KOPT-K1 (cell line): Measurements from ENCODE around the gene CARS2.

ENCODE experiments used
- H3K27ac ChIP-seq: fragments of 200-600 bp; sonication (generic); 2 replicates; pipeline ENCODE4 v1.5.1; 2016; ENCODE audit warnings: antibody characterized with exemption, mild to moderate bottlenecking, low read depth, low read length; ENCODE audit not compliant: poor library complexity, severe bottlenecking
- H3K36me3 ChIP-seq: fragments of 200-600 bp; sonication (generic); 2 replicates; pipeline ENCODE4 v1.5.1; 2017; ENCODE audit warnings: antibody characterized with exemption, mild to moderate bottlenecking, low read length, moderate library complexity; ENCODE audit not compliant: insufficient read depth
- H3K9me3 ChIP-seq: fragments of 200-600 bp; sonication (generic); 2 replicates; pipeline ENCODE4 v1.5.1; 2017; ENCODE audit warnings: antibody characterized with exemption, low read length, mild to moderate bottlenecking; ENCODE audit not compliant: insufficient read depth, poor library complexity, severe bottlenecking

Gene CARS2

GRCh38 chr13:110644892-110645521 lies 60.9 kb downstream of the CARS2 start:
- H3K36me3 ChIP-seq = peaks cover 96% of the 10 kb centered on the region
- H3K9me3 ChIP-seq = no peaks in the 10 kb centered on the region
- no peak overlapping the region for H3K27ac ChIP-seq

- no peak overlapping the region for H3K27ac ChIP-seq
- no peaks in the 10 kb centered on the region for H3K9me3 ChIP-seq
- H3K36me3 ChIP-seq = peaks cover 96% of the 10 kb centered on the region
Observed at GRCh38 chr13:110643768-110644421, 62.0 kb downstream of the CARS2 start.

GRCh38 chr13:110643324-110643723 lies 62.6 kb downstream of the CARS2 start:
- Histone ChIP-seq H3K9me3 (no peaks in the 10 kb centered on the region), H3K27ac (no peak overlapping the region), H3K36me3 (peaks cover 96% of the 10 kb centered on the region)

- H3K27ac ChIP-seq = no peak overlapping the region
- no peaks in the 10 kb centered on the region for H3K9me3 ChIP-seq
- H3K36me3 ChIP-seq = peaks cover 97% of the 10 kb centered on the region
Observed at GRCh38 chr13:110642291-110642981, 63.5 kb downstream of the CARS2 start.

- H3K9me3 ChIP-seq = no peaks in the 10 kb centered on the region
- peaks cover 97% of the 10 kb centered on the region for H3K36me3 ChIP-seq
- no peak overlapping the region for H3K27ac ChIP-seq
Observed at GRCh38 chr13:110641055-110642015, 64.6 kb downstream of the CARS2 start.

- no peaks in the 10 kb centered on the region for H3K9me3 ChIP-seq
- peaks cover 97% of the 10 kb centered on the region for H3K36me3 ChIP-seq
- H3K27ac ChIP-seq = no peak overlapping the region
Observed at GRCh38 chr13:110640591-110641029, 65.3 kb downstream of the CARS2 start.

- peaks cover 98% of the 10 kb centered on the region for H3K36me3 ChIP-seq
- no peak overlapping the region for H3K27ac ChIP-seq
- H3K9me3 ChIP-seq = no peaks in the 10 kb centered on the region
Observed at GRCh38 chr13:110639935-110640334, 66.0 kb downstream of the CARS2 start.

GRCh38 chr13:110638814-110639806 lies 66.8 kb downstream of the CARS2 start:
- Histone ChIP-seq H3K9me3 (no peaks in the 10 kb centered on the region), H3K27ac (no peak overlapping the region), H3K36me3 (peaks cover 100% of the 10 kb centered on the region)

GRCh38 chr13:110638257-110638656 lies 67.7 kb downstream of the CARS2 start:
- peaks cover 96% of the 10 kb centered on the region for H3K36me3 ChIP-seq
- no peaks in the 10 kb centered on the region for H3K9me3 ChIP-seq
- no peak overlapping the region for H3K27ac ChIP-seq

- H3K9me3 ChIP-seq = no peaks in the 10 kb centered on the region
- peaks cover 91% of the 10 kb centered on the region for H3K36me3 ChIP-seq
- H3K27ac ChIP-seq = no peak overlapping the region
Observed at GRCh38 chr13:110637747-110638146, 68.2 kb downstream of the CARS2 start.

GRCh38 chr13:110637275-110637674 lies 68.6 kb downstream of the CARS2 start:
- Histone ChIP-seq H3K27ac (no peak overlapping the region), H3K9me3 (no peaks in the 10 kb centered on the region), H3K36me3 (peaks cover 86% of the 10 kb centered on the region)

- no peaks in the 10 kb centered on the region for H3K9me3 ChIP-seq
- H3K27ac ChIP-seq = no peak overlapping the region
- peaks cover 81% of the 10 kb centered on the region for H3K36me3 ChIP-seq
Observed at GRCh38 chr13:110636701-110637201, 69.2 kb downstream of the CARS2 start.

GRCh38 chr13:110636053-110636475 lies 69.9 kb downstream of the CARS2 start:
- Histone ChIP-seq H3K9me3 (no peaks in the 10 kb centered on the region), H3K36me3 (peaks cover 79% of the 10 kb centered on the region), H3K27ac (no peak overlapping the region)
